ENCODE results near the gene COPZ2.
"Not testable (repeated sequence)": the region's sequence is repeated elsewhere in the genome, so short reads cannot be mapped to it uniquely, and the experiment has no call there.

Gene COPZ2

GRCh38 chr17:48037036-48037837, at the start of gene COPZ2:
TSS of gene COPZ2 (minus strand) at chr17:48037797. CDS start at chr17:48037777, 20 bp downstream.
- DNase-seq: no peak

GRCh38 chr17:48084932-48085331, 47.3 kb upstream of the COPZ2 start:
- no peak for DNase-seq

- DNase-seq: no peak
Measured at GRCh38 chr17:48081858-48082257, 44.3 kb upstream of the COPZ2 start.

- DNase-seq: not testable (repeated sequence)
Measured at GRCh38 chr17:48077152-48077551, 39.6 kb upstream of the COPZ2 start.

GRCh38 chr17:48074322-48075081, 36.9 kb upstream of the COPZ2 start:
- DNase-seq: peak; percentile 77 to 88

GRCh38 chr17:48073566-48074094, 36.0 kb upstream of the COPZ2 start:
- DNase-seq: not testable (repeated sequence)

- not testable (repeated sequence) for DNase-seq
Measured at GRCh38 chr17:48072811-48073210, 35.2 kb upstream of the COPZ2 start.

GRCh38 chr17:48071654-48072053, 34.1 kb upstream of the COPZ2 start:
- DNase-seq: no peak

GRCh38 chr17:48070195-48070594, 32.6 kb upstream of the COPZ2 start:
- no peak for DNase-seq

GRCh38 chr17:48068491-48068961, 30.9 kb upstream of the COPZ2 start:
- peak; percentile 33 to 38 for DNase-seq

- not testable (repeated sequence) for DNase-seq
Measured at GRCh38 chr17:48067808-48068207, 30.2 kb upstream of the COPZ2 start.

GRCh38 chr17:48067245-48067644, 29.6 kb upstream of the COPZ2 start:
- DNase-seq: no peak

GRCh38 chr17:48066656-48067055, 29.1 kb upstream of the COPZ2 start:
- no peak for DNase-seq

- no peak for DNase-seq
Measured at GRCh38 chr17:48066192-48066591, 28.6 kb upstream of the COPZ2 start.

GRCh38 chr17:48064638-48065037, 27.0 kb upstream of the COPZ2 start:
- no peak for DNase-seq

- no peak for DNase-seq
Measured at GRCh38 chr17:48062273-48062672, 24.7 kb upstream of the COPZ2 start.

- no peak for DNase-seq
Measured at GRCh38 chr17:48060249-48060648, 22.7 kb upstream of the COPZ2 start.

GRCh38 chr17:48059125-48059668, 21.6 kb upstream of the COPZ2 start:
- no peak for DNase-seq

- DNase-seq: no peak
Measured at GRCh38 chr17:48058393-48059124, 21.0 kb upstream of the COPZ2 start.

- no peak for DNase-seq
Measured at GRCh38 chr17:48057626-48058025, 20.0 kb upstream of the COPZ2 start.

- no peak for DNase-seq
Measured at GRCh38 chr17:48056879-48057278, 19.3 kb upstream of the COPZ2 start.

- DNase-seq: no peak
Measured at GRCh38 chr17:48056246-48056745, 18.7 kb upstream of the COPZ2 start.

Data from AML-193 (cell line).